Measurements from ENCODE around the gene HMCN2. TPM values are rescaled to one million over a fixed set of nuclear protein-coding genes. Genes with fewer than 3 reads are reported as not detected.

HMCN2 gene
- total RNA-seq, 1 donor from 2014 or later, result 0.06 TPM

DNA sequence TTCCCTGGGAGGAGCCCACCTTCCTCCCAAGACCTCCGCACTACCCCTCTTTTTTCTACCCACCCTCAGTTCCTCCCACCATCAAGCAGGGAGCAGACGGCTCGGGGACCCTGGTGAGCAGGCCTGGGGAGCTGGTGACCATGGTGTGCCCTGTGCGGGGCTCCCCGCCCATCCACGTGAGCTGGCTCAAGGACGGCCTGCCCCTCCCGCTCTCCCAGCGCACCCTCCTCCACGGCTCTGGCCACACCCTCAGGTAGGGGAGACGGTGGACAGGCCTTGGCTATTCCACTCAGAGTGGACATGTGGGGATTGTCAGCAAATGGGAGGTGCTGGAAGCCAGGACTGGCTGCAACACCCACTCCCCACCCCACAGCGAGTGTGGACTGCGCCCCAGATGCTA is 126.3 kb downstream of the HMCN2 start:
- TF ChIP-seq, protein P1, sequence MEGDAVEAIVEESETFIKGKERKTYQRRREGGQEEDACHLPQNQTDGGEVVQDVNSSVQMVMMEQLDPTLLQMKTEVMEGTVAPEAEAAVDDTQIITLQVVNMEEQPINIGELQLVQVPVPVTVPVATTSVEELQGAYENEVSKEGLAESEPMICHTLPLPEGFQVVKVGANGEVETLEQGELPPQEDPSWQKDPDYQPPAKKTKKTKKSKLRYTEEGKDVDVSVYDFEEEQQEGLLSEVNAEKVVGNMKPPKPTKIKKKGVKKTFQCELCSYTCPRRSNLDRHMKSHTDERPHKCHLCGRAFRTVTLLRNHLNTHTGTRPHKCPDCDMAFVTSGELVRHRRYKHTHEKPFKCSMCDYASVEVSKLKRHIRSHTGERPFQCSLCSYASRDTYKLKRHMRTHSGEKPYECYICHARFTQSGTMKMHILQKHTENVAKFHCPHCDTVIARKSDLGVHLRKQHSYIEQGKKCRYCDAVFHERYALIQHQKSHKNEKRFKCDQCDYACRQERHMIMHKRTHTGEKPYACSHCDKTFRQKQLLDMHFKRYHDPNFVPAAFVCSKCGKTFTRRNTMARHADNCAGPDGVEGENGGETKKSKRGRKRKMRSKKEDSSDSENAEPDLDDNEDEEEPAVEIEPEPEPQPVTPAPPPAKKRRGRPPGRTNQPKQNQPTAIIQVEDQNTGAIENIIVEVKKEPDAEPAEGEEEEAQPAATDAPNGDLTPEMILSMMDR (conservative IDR thresholded peaks at IDR 0.05; ENCODE audit: low read depth, low read length), result no peak
- DNase-seq (ENCODE audit: low read depth), result no peak
- no peak overlapping the region for H3K4me3 ChIP-seq (ENCODE audit: low read depth, low read length)

DNA sequence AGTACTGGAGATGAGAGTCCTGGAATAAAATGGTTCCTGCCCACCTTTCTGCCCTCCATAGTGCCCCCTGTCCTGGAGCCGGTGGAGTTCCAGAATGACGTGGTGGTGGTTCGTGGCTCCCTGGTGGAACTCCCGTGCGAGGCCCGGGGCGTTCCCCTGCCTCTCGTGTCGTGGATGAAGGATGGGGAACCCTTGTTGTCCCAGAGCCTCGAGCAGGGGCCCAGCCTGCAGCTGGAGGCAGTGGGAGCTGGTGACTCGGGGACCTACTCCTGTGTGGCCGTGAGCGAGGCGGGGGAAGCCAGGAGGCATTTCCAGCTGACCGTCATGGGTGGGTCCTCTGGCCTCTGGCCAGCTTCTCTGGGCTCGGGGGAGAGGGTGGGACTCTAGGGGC is 128.1 kb downstream of the HMCN2 start:
- TF ChIP-seq, protein P1 (conservative IDR thresholded peaks at IDR 0.05; ENCODE audit: low read depth, low read length), result no peak
- DNase-seq (ENCODE audit: low read depth), result no peak
- H3K4me3 ChIP-seq (ENCODE audit: low read depth, low read length), result no peak overlapping the region

DNA sequence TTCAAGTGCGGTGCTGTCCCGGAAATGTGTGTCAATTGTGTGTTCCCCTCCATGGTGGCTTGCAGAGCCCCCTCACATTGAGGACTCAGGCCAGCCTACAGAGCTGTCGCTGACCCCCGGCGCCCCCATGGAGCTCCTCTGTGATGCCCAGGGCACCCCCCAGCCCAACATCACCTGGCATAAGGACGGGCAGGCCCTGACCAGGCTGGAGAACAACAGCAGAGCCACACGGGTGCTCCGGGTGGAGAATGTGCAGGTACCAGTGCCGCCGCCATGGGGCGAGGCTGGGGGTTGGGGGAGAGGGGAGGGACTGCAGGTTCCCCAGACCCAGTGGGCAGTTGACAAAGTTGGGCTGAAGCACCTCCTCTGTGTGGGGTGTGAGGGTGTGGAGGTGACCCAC is 128.8 kb downstream of the HMCN2 start:
- TF ChIP-seq, protein P1 (conservative IDR thresholded peaks at IDR 0.05; ENCODE audit: low read depth, low read length), result no peak
- H3K4me3 ChIP-seq (ENCODE audit: low read depth, low read length), result no peak overlapping the region
- DNase-seq (ENCODE audit: low read depth), result no peak

DNA sequence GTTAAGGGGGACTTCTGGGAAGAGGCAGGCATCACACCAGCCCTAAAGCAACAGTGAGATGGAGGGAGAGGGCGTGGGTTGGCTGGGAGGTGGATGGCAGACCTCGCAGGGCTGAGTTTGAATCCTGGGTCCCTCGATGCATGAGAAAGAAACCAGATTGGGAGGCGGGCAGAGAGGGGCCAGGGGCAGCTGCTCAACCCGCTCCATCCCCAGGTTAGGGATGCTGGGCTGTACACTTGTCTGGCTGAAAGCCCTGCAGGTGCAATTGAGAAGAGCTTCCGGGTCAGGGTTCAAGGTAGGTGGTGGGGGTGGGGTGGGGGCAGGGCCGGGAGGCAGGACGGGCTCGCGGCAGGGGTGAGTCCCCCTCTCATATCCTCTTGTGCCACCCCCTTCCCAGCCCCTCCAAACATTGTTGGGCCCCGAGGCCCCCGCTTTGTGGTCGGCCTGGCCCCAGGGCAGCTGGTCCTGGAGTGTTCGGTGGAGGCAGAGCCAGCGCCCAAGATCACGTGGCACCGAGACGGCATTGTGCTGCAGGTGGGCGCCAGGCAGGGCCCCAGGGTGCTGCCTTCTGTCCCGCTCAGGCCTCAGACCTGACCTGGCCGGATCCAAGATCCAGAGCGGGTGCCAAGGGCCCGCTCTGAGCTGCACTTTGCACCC is 129.4 kb downstream of the HMCN2 start:
- DNase-seq (ENCODE audit: low read depth), result no peak

DNA sequence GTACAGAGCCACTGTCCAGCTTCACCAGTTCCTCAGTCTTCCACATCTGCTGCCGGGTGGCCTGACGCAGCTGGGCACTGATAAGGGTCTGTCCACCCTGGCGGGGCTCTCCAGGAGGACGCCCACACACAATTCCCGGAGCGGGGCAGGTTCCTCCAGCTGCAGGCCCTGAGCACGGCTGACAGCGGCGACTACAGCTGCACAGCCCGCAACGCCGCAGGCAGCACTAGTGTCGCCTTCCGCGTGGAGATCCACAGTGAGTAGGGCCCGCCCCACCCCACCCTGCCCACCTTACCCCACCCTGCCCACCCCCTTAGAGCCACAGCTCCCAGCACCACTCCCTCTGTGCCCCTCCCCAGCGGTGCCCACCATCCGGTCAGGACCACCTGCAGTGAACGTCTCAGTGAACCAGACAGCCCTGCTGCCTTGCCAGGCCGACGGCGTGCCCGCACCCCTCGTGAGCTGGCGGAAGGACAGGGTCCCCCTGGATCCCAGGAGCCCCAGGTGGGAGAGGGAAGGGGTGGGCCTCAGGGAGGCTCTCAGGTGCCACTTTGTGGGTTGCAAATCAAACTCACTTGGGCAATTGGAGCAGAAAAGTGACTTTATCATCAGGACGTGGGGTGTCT is 130.4 kb downstream of the HMCN2 start:
- TF ChIP-seq, protein P1 (conservative IDR thresholded peaks at IDR 0.05; ENCODE audit: low read depth, low read length), result no peak
- H3K4me3 ChIP-seq (ENCODE audit: low read depth, low read length), result no peak overlapping the region
- no peak for DNase-seq (ENCODE audit: low read depth)

More for the DNA sequence above, 129.4 kb downstream of the HMCN2 start:
- TF ChIP-seq, protein P1 (conservative IDR thresholded peaks at IDR 0.05; ENCODE audit: low read depth, low read length), result no peak
- no peak overlapping the region for H3K4me3 ChIP-seq (ENCODE audit: low read depth, low read length)

DNA sequence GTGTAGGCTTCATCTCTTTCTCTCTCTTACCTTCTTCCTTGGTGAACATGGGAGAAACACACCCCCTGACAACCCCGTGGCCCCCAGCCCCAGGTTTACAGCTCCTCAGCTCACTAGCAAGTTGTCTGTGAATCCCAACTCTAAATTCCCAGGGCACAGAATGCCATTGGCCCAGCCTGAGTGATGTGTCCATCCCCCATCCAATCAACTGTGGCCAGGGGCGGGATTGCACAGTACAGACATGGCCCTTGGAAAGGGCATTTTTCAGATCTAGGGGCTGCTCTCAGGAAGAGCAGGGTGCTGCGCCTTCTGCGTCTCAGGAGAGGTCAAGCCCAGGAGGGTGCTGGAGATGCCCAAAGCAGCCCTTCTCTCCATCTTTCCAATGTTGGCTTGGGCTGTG is 131.0 kb downstream of the HMCN2 start:
- no peak for DNase-seq (ENCODE audit: low read depth)
- TF ChIP-seq, protein P1 (conservative IDR thresholded peaks at IDR 0.05; ENCODE audit: low read depth, low read length), result no peak
- H3K4me3 ChIP-seq (ENCODE audit: low read depth, low read length), result no peak overlapping the region
